Spleen (tissue), 11 donors: ENCODE measurements around the gene PHKB. TPM values are rescaled to one million over a fixed set of nuclear protein-coding genes. Genes with fewer than 3 reads are reported as not detected.

Experiments used
- DNase-seq: peaks from one replicate; pipeline ENCODE4 v3.0.0-alpha.2; 2020
- H3K27ac ChIP-seq, 8 donors: fragments of 200-600 bp; sonication (generic) in 7 of 8; 1 replicate in 4 of 8; 2 replicates in 4 of 8; pipeline versions ENCODE4 v1.5.0 to v1.8.0; 2016 to 2021; ENCODE audit warnings: inconsistent platforms in 4 of 8, mild to moderate bottlenecking in 4 of 8, moderate library complexity in 1 of 8
- H3K27me3 ChIP-seq, 7 donors: fragments of 200-600 bp; sonication (generic) in 6 of 7; replicated peaks in 1 of 7; 1 replicate in 4 of 7; 2 replicates in 3 of 7; pipeline versions ENCODE4 v1.5.0 to v1.8.0; 2016 to 2021; ENCODE audit warnings: inconsistent platforms in 3 of 7, mild to moderate bottlenecking in 1 of 7
- H3K36me3 ChIP-seq, 6 donors: fragments of 200-600 bp; sonication (generic) in 5 of 6; 1 replicate in 4 of 6; 2 replicates in 2 of 6; pipeline versions ENCODE4 v1.5.0 to v1.8.0; 2016 to 2021; ENCODE audit warnings: inconsistent platforms in 2 of 6
- H3K4me1 ChIP-seq, 6 donors: fragments of 200-600 bp; sonication (generic) in 5 of 6; 1 replicate in 3 of 6; 2 replicates in 3 of 6; pipeline versions ENCODE4 v1.5.0 to v1.8.0; 2016 to 2021; ENCODE audit warnings: inconsistent platforms in 3 of 6
- H3K4me3 ChIP-seq, 8 donors: fragments of 200-600 bp; sonication (generic) in 7 of 8; 1 replicate in 4 of 8; 2 replicates in 4 of 8; pipeline versions ENCODE4 v1.5.0 to v1.8.0; 2016 to 2021; ENCODE audit warnings: inconsistent platforms in 4 of 8, mild to moderate bottlenecking in 4 of 8, moderate library complexity in 2 of 8
- H3K9me3 ChIP-seq, 8 donors: fragments of 200-600 bp; sonication (generic) in 7 of 8; 1 replicate in 4 of 8; 2 replicates in 4 of 8; pipeline versions ENCODE4 v1.5.0 to v1.8.0; 2016 to 2021; ENCODE audit warnings: inconsistent platforms in 4 of 8
- CTCF ChIP-seq, 11 experiments: fragments of 200-600 bp in 7 of 11; fragments of 450-650 bp in 4 of 11; sonication (generic) in 4 of 11; IDR thresholded peaks in 8 of 11; conservative IDR thresholded peaks in 3 of 11; 1 replicate in 7 of 11; 2 replicates in 4 of 11; pipeline versions ENCODE4 v1.4.0 to v1.8.0; 2016 to 2021; ENCODE audit warnings: antibody characterized with exemption in 11 of 11, inconsistent platforms in 4 of 11, mild to moderate bottlenecking in 1 of 11
- POLR2A ChIP-seq, 3 donors: fragments of 450-650 bp; IDR thresholded peaks; one replicate each; pipeline ENCODE4 v1.5.1; 2017; ENCODE audit warnings: antibody characterized with exemption in 3 of 3, mild to moderate bottlenecking in 1 of 3
- POLR2AphosphoS5 ChIP-seq, 3 donors: sonication (generic); formaldehyde crosslinking; IDR thresholded peaks; one replicate each; pipeline ENCODE4 v1.5.1; 2017; ENCODE audit warnings: antibody characterized with exemption in 3 of 3
- WGBS, 5 donors: extraction: QIAGEN DNeasy Blood & Tissue Kit in 3 of 5; methylation state at CpG; one replicate each; pipeline versions ENCODE4 v1.1.5 to v1.1.7; 2013 to 2018; 5-methylcytosine and 5-hydroxymethylcytosine counted together
- intact Hi-C: fragments of 100-400 bp; cut with DNase I; formaldehyde crosslinking; loops from one replicate; pipeline ENCODE4 v1.15.0; 2023; ENCODE audit warnings: low total_unique reads
- polyA plus RNA-seq, 3 donors: library from polyadenylated mRNA; stranded (reverse); fragments of 200-250 nt; gene quantifications; one replicate each; pipeline ENCODE4 v1.2.1, GENCODE V29; 2013
- total RNA-seq, 7 donors: library from RNA; depleted of rRNA in 3 of 7; stranded (reverse); fragments of >200 nt in 3 of 7; fragmentation: NEBNext Ultra II Directional in 4 of 7; extraction: Animal tissue kit (Norgen Biotek cat#: 25700) in 4 of 7; gene quantifications; one replicate each; pipeline versions ENCODE4 v1.1.0 to v1.2.1, GENCODE V29; 2016 to 2021
- donor health status: healthy with polysubstance abuse.
- donor health status: DM: no; HTN: no; CAD: no; lungs with moderate emphysema.
- donor health status: DM: no; HTN: no; CAD: no.
- donor health status: Bipolar disorder and iron deficiency.
- donor health status: healthy.
- donor health status: DM: no; HTN: no; CAD: no.
- donor health status: DM: yes; HTN: yes; CAD: no.

PHKB gene
- total and polyA plus RNA-seq, 10 donors, result 19.7 to 168 (median 99.1) TPM

DNA sequence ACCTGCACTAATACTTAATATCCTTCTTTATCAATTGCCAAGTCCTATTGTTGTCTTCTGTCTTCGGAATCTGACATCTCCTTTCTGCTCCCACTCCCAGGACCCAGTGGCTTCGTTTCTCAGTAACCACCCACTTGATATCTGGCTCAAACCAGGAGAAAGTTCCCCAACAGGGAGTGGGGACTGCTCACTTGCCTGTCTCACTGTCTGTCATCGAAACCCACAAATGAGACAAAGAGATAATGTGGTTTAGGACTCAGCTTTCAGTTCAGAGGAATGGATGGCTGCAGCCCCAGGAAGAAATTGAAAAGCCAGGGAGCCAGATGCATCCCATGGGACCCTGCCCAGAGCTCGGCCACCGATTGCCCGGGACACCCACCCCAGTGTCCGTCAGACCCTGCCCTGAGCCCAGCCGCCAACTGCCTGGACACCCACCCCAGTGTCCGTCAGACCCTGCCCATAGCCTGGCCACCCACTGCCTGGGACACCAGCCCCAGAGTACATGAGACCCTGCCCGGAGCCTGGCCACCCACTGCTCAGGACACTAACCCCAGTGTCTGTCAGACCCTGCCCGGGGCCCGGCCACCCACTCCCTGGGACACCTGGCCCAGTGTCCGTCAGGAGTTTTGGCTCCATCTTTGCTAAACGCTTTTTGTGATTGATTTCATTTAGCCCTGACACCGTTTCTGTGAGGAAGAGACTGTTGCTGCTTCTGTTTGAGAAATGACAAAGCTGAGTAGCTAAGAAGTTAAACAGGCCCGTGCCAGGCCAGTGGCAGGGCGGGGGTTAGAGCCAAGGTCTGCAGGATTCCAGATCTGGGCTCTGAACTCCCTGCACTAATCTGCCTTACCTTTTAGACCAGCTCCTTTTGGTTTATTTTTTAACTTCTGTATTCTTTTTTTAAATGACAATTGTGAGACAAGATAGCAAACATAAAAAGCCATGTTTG is 251.4 kb downstream of the PHKB start:
- intact Hi-C loops, result no loop called here
- H3K9me3 ChIP-seq, result no peaks in the 10 kb centered on the region
- TF ChIP-seq POLR2AphosphoS5 (IDR thresholded peaks at IDR 0.05) (peak in 1 of 3 donors; percentile 49), CTCF (IDR thresholded peaks at IDR 0.05 in 8 of 11, conservative IDR thresholded peaks at IDR 0.05 in 3 of 11) (no peak), POLR2A (IDR thresholded peaks at IDR 0.05) (no peak)
- H3K4me3 ChIP-seq, result no peak overlapping the region
- H3K27me3 ChIP-seq, result no peaks in the 10 kb centered on the region
- H3K27ac ChIP-seq, result no peak overlapping the region
- H3K4me1 ChIP-seq, result peaks cover 0 to 5% (median 0%) of the 10 kb centered on the region in 6 donors
- peak; percentile 76 for DNase-seq
- WGBS, 5 donors, result 72 to 85% (median 81%) methylated on average over 17 of the region's 17 CpGs
- H3K36me3 ChIP-seq, result no peaks in the 10 kb centered on the region

DNA sequence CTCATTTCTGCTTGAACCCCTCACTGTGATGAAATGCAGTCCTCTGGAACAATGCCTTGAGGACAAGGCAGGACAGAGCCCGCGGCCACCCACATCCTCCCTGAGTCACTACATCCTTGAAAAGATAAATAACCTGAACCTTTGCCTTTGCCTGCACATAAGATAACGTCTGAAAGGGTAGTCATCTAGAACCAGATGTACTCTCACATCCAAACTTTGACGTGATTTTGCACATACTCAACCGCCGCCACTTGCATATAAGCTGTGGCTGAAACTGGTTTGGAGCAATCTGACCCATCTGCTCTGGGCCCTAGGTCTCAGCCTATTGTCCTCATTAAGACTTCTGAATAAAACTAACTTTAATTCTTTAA is 252.1 kb downstream of the PHKB start:
- 23 to 36% (median 30%) methylated on average over 6 of the region's 6 CpGs for WGBS, 5 donors
- H3K27ac ChIP-seq, result no peak overlapping the region

GRCh38 chr16:47715442-47716083 is 254.4 kb downstream of the PHKB start:
- no peak for DNase-seq
- Histone ChIP-seq H3K36me3 (no peaks in the 10 kb centered on the region), H3K27me3 (no peaks in the 10 kb centered on the region), H3K27ac (no peak overlapping the region), H3K9me3 (no peaks in the 10 kb centered on the region), H3K4me3 (no peak overlapping the region), H3K4me1 (peaks cover 0 to 5% (median 0%) of the 10 kb centered on the region in 6 donors)
- intact Hi-C loops, result no loop called here
- TF ChIP-seq CTCF (IDR thresholded peaks at IDR 0.05 in 8 of 11, conservative IDR thresholded peaks at IDR 0.05 in 3 of 11), result no peak
- no peak for TF ChIP-seq POLR2A (IDR thresholded peaks at IDR 0.05)
- no peak for TF ChIP-seq POLR2AphosphoS5 (IDR thresholded peaks at IDR 0.05)
- WGBS, 5 donors, result 76 to 83% (median 81%) methylated on average over 2 of the region's 2 CpGs

More for the DNA sequence above, 252.1 kb downstream of the PHKB start:
- no peak for DNase-seq
- no peak overlapping the region for H3K4me3 ChIP-seq
- H3K4me1 ChIP-seq, result peaks cover 0 to 5% (median 0%) of the 10 kb centered on the region in 6 donors
- TF ChIP-seq POLR2A (IDR thresholded peaks at IDR 0.05) (no peak), POLR2AphosphoS5 (IDR thresholded peaks at IDR 0.05) (peak in 1 of 3 donors; percentile 11)
- no peaks in the 10 kb centered on the region for H3K27me3 ChIP-seq
- H3K36me3 ChIP-seq, result no peaks in the 10 kb centered on the region
- H3K9me3 ChIP-seq, result no peaks in the 10 kb centered on the region
- intact Hi-C loops, result no loop called here

DNA sequence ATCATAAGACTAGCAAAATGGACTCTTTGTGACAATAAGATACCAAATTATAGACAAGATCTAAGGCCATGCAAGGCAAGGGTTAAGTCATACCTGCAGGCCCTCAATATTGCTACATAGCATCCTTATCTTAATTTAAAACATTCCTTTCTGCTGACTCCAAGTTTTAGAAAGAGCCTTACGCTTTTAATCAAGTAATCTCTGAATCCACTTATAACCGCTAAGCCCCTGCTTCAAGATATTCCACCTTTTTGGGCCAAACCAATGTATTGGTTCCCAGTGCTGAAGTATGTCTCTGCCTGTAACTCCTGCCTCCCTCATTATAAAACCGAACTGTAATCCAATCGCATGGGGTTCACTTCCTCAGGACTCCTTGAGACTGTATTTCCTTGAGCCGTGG is 255.4 kb downstream of the PHKB start:
- no peak for DNase-seq
- Histone ChIP-seq H3K4me3 (no peak overlapping the region), H3K27ac (no peak overlapping the region), H3K4me1 (peaks cover 0 to 5% (median 0%) of the 10 kb centered on the region in 6 donors), H3K9me3 (no peaks in the 10 kb centered on the region), H3K27me3 (no peaks in the 10 kb centered on the region), H3K36me3 (no peaks in the 10 kb centered on the region)
- intact Hi-C loops, result no loop called here
- 89 to 96% (median 93%) methylated on average over 5 of the region's 5 CpGs for WGBS, 5 donors
- TF ChIP-seq POLR2AphosphoS5 (IDR thresholded peaks at IDR 0.05) (no peak), POLR2A (IDR thresholded peaks at IDR 0.05) (no peak), CTCF (IDR thresholded peaks at IDR 0.05 in 8 of 11, conservative IDR thresholded peaks at IDR 0.05 in 3 of 11) (no peak)
